NCI-H187 (cell line): ENCODE measurements around the gene RFX2.
"Not testable (repeated sequence)": the region's sequence is repeated elsewhere in the genome, so short reads cannot be mapped to it uniquely, and the experiment has no call there.

Source experiments
- DNase-seq, 2 experiments: peaks; one replicate each; lab custom pipeline; 2025; lab: John Stamatoyannopoulos, UW

RFX2 gene

GRCh38 chr19:5990289-5990797, 120.0 kb downstream of the RFX2 start:
- DNase-seq = no peak

- DNase-seq = no peak
Observed at GRCh38 chr19:5989388-5990074, 120.8 kb downstream of the RFX2 start.

GRCh38 chr19:5988517-5989387, 121.5 kb downstream of the RFX2 start:
- no peak for DNase-seq

- DNase-seq = peak; percentile 7 to 8
Observed at GRCh38 chr19:5987077-5987818, 123.1 kb downstream of the RFX2 start.

GRCh38 chr19:5985837-5986236, 124.5 kb downstream of the RFX2 start:
- DNase-seq = not testable (repeated sequence)

- no peak for DNase-seq
Observed at GRCh38 chr19:5985098-5985783, 125.1 kb downstream of the RFX2 start.

GRCh38 chr19:5984600-5984999, 125.7 kb downstream of the RFX2 start:
- DNase-seq = no peak

- no peak for DNase-seq
Observed at GRCh38 chr19:5983367-5983955, 126.8 kb downstream of the RFX2 start.

GRCh38 chr19:5978606-5979552, 131.4 kb downstream of the RFX2 start:
- no peak for DNase-seq

GRCh38 chr19:5977785-5978605, 132.3 kb downstream of the RFX2 start, which contains the start of gene RANBP3:
Gene RANBP3, minus strand, starts transcription at chr19:5978140. Its CDS starts 58 bp downstream, at chr19:5978082.
- peak; percentile 78 to 87 for DNase-seq

- DNase-seq = no peak
Observed at GRCh38 chr19:5977222-5977784, 133.0 kb downstream of the RFX2 start.

GRCh38 chr19:5976768-5977167, 133.5 kb downstream of the RFX2 start:
- DNase-seq = no peak

GRCh38 chr19:5975388-5975728, 134.9 kb downstream of the RFX2 start:
- DNase-seq = no peak

GRCh38 chr19:5974721-5975387, 135.4 kb downstream of the RFX2 start:
- no peak for DNase-seq

GRCh38 chr19:5973867-5974635, 136.2 kb downstream of the RFX2 start:
- no peak for DNase-seq

GRCh38 chr19:5973376-5973775, 136.9 kb downstream of the RFX2 start:
- DNase-seq = no peak

- DNase-seq = no peak
Observed at GRCh38 chr19:5972355-5972731, 138.0 kb downstream of the RFX2 start.
